ENCODE results near the gene NELFB. TPM values are rescaled to one million over a fixed set of nuclear protein-coding genes. Genes with fewer than 3 reads are reported as not detected.

The NELFB gene
- total and polyA plus RNA-seq, 9 of the 15 experiments (the other 6 are each of a cell fraction or from before 2014, with no cell fraction given): 0.24 to 84.0 (median 29.7) TPM

DNA sequence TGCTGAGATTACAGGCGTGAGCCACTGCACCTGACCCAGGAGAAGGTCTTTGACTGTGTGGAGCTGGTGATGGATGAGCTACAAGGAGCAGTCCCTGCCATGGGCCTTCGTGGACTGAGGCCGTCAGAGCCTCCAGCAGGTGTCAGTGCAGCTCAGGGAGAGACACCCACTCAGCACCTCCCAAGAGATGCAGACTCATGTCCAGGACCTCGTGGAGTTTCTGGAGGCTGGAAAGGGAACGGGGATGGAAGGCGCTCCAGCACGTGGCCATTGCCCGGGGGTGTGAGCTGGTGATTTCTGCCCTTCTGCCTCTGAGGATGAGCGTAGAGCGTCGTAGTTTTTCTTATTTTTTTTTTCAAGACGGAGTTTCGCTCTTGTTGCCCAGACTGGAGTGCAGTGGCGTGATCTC is 31.9 kb downstream of the NELFB start (continued):
- TF ChIP-seq RBM34 (IDR thresholded peaks at IDR 0.05; ENCODE audit: borderline replicate concordance, insufficient read depth, low read length) (no peak), HCFC1 (IDR thresholded peaks at IDR 0.05; ENCODE audit: low read depth, low read length) (0 out of 2 replicates have a peak, but pooled peaks have one; percentile 6), NFE2 (IDR thresholded peaks at IDR 0.05; ENCODE audit: low read depth) (peak; percentile 85), ILK (tag; IDR thresholded peaks at IDR 0.05; ENCODE audit: borderline replicate concordance, low read depth) (no peak), ZNF134 (CRISPR knock-in tag; conservative IDR thresholded peaks at IDR 0.05) (no peak), GABPB1 (CRISPR knock-in tag; IDR thresholded peaks at IDR 0.05) (peak; percentile 43; the same call in 1 of the 2 replicates), TBP (optimal IDR thresholded peaks at IDR 0.05; ENCODE audit: low read depth, low read length) (no peak), CEBPG (CRISPR knock-in tag; IDR thresholded peaks at IDR 0.05) (no peak), CEBPG (tag; conservative IDR thresholded peaks at IDR 0.05 in 1 of 2, IDR thresholded peaks at IDR 0.05 in 1 of 2) (no peak), KLF16 (IDR thresholded peaks at IDR 0.05) (0 out of 2 replicates have a peak, but pooled peaks have one; percentile 7), RAD21 (CRISPR knock-in tag; conservative IDR thresholded peaks at IDR 0.05 in 1 of 2, IDR thresholded peaks at IDR 0.05 in 1 of 2) (peak; percentile 40 to 81; a peak in 3 of 4 replicates), OTX1 (CRISPR knock-in tag; IDR thresholded peaks at IDR 0.05) (no peak), ZNF316 (IDR thresholded peaks at IDR 0.05) (peak; percentile 67), KDM1A (IDR thresholded peaks at IDR 0.05) (peak in 1 of 2 experiments; percentile 19; a peak in 1 of 4 replicates), HDAC1 (IDR thresholded peaks at IDR 0.05) (peak in 1 of 2 experiments; percentile 53; a peak in 1 of 4 replicates), GTF2E2 (tag; IDR thresholded peaks at IDR 0.05) (no peak)
- TF ChIP-seq, protein P1, sequence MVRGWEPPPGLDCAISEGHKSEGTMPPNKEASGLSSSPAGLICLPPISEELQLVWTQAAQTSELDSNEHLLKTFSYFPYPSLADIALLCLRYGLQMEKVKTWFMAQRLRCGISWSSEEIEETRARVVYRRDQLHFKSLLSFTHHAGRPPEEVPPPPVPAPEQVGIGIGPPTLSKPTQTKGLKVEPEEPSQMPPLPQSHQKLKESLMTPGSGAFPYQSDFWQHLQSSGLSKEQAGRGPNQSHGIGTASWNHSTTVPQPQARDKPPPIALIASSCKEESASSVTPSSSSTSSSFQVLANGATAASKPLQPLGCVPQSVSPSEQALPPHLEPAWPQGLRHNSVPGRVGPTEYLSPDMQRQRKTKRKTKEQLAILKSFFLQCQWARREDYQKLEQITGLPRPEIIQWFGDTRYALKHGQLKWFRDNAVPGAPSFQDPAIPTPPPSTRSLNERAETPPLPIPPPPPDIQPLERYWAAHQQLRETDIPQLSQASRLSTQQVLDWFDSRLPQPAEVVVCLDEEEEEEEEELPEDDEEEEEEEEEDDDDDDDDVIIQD (CRISPR knock-in tag; IDR thresholded peaks at IDR 0.05): no peak
- TF ChIP-seq, protein P2, sequence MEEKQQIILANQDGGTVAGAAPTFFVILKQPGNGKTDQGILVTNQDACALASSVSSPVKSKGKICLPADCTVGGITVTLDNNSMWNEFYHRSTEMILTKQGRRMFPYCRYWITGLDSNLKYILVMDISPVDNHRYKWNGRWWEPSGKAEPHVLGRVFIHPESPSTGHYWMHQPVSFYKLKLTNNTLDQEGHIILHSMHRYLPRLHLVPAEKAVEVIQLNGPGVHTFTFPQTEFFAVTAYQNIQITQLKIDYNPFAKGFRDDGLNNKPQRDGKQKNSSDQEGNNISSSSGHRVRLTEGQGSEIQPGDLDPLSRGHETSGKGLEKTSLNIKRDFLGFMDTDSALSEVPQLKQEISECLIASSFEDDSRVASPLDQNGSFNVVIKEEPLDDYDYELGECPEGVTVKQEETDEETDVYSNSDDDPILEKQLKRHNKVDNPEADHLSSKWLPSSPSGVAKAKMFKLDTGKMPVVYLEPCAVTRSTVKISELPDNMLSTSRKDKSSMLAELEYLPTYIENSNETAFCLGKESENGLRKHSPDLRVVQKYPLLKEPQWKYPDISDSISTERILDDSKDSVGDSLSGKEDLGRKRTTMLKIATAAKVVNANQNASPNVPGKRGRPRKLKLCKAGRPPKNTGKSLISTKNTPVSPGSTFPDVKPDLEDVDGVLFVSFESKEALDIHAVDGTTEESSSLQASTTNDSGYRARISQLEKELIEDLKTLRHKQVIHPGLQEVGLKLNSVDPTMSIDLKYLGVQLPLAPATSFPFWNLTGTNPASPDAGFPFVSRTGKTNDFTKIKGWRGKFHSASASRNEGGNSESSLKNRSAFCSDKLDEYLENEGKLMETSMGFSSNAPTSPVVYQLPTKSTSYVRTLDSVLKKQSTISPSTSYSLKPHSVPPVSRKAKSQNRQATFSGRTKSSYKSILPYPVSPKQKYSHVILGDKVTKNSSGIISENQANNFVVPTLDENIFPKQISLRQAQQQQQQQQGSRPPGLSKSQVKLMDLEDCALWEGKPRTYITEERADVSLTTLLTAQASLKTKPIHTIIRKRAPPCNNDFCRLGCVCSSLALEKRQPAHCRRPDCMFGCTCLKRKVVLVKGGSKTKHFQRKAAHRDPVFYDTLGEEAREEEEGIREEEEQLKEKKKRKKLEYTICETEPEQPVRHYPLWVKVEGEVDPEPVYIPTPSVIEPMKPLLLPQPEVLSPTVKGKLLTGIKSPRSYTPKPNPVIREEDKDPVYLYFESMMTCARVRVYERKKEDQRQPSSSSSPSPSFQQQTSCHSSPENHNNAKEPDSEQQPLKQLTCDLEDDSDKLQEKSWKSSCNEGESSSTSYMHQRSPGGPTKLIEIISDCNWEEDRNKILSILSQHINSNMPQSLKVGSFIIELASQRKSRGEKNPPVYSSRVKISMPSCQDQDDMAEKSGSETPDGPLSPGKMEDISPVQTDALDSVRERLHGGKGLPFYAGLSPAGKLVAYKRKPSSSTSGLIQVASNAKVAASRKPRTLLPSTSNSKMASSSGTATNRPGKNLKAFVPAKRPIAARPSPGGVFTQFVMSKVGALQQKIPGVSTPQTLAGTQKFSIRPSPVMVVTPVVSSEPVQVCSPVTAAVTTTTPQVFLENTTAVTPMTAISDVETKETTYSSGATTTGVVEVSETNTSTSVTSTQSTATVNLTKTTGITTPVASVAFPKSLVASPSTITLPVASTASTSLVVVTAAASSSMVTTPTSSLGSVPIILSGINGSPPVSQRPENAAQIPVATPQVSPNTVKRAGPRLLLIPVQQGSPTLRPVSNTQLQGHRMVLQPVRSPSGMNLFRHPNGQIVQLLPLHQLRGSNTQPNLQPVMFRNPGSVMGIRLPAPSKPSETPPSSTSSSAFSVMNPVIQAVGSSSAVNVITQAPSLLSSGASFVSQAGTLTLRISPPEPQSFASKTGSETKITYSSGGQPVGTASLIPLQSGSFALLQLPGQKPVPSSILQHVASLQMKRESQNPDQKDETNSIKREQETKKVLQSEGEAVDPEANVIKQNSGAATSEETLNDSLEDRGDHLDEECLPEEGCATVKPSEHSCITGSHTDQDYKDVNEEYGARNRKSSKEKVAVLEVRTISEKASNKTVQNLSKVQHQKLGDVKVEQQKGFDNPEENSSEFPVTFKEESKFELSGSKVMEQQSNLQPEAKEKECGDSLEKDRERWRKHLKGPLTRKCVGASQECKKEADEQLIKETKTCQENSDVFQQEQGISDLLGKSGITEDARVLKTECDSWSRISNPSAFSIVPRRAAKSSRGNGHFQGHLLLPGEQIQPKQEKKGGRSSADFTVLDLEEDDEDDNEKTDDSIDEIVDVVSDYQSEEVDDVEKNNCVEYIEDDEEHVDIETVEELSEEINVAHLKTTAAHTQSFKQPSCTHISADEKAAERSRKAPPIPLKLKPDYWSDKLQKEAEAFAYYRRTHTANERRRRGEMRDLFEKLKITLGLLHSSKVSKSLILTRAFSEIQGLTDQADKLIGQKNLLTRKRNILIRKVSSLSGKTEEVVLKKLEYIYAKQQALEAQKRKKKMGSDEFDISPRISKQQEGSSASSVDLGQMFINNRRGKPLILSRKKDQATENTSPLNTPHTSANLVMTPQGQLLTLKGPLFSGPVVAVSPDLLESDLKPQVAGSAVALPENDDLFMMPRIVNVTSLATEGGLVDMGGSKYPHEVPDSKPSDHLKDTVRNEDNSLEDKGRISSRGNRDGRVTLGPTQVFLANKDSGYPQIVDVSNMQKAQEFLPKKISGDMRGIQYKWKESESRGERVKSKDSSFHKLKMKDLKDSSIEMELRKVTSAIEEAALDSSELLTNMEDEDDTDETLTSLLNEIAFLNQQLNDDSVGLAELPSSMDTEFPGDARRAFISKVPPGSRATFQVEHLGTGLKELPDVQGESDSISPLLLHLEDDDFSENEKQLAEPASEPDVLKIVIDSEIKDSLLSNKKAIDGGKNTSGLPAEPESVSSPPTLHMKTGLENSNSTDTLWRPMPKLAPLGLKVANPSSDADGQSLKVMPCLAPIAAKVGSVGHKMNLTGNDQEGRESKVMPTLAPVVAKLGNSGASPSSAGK (IDR thresholded peaks at IDR 0.05): peak; percentile 95
